BE2C (cell line): ENCODE data around the gene MYH9.

Experiments
- DNase-seq: peaks from one replicate; pipeline ENCODE4 v3.0.0-alpha.2; 2020
- H3K27me3 ChIP-seq: fragments of 250-450 bp; sonication (Bioruptor Pico); 2 replicates; pipeline ENCODE4 v1.5.1; 2020; ENCODE audit warnings: mild to moderate bottlenecking
- H3K36me3 ChIP-seq: fragments of 250-450 bp; sonication (Bioruptor Pico); 2 replicates; pipeline ENCODE4 v1.5.1; 2020; ENCODE audit warnings: mild to moderate bottlenecking
- H3K4me1 ChIP-seq: fragments of 250-450 bp; sonication (Bioruptor Pico); 2 replicates; pipeline ENCODE4 v1.5.1; 2020
- H3K4me3 ChIP-seq: 2 replicates; pipeline ENCODE4 v1.5.1; 2011; ENCODE audit warnings: low read depth, low read length
- H3K9me3 ChIP-seq: fragments of 250-450 bp; sonication (Bioruptor Pico); 2 replicates; pipeline ENCODE4 v1.5.1; 2020
- TF ChIP-seq, protein P1 (sequence below): IDR thresholded peaks from 2 replicates; pipeline ENCODE4 v1.5.1; 2012; ENCODE audit warnings: mild to moderate bottlenecking, low read depth, low read length

Gene MYH9

GRCh38 chr22:36285017-36285416 lies 102.8 kb downstream of the MYH9 start:
- TF ChIP-seq, protein P1, sequence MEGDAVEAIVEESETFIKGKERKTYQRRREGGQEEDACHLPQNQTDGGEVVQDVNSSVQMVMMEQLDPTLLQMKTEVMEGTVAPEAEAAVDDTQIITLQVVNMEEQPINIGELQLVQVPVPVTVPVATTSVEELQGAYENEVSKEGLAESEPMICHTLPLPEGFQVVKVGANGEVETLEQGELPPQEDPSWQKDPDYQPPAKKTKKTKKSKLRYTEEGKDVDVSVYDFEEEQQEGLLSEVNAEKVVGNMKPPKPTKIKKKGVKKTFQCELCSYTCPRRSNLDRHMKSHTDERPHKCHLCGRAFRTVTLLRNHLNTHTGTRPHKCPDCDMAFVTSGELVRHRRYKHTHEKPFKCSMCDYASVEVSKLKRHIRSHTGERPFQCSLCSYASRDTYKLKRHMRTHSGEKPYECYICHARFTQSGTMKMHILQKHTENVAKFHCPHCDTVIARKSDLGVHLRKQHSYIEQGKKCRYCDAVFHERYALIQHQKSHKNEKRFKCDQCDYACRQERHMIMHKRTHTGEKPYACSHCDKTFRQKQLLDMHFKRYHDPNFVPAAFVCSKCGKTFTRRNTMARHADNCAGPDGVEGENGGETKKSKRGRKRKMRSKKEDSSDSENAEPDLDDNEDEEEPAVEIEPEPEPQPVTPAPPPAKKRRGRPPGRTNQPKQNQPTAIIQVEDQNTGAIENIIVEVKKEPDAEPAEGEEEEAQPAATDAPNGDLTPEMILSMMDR: no peak
- DNase-seq: no peak
- Histone ChIP-seq H3K27me3 (no peaks in the 10 kb centered on the region), H3K9me3 (no peaks in the 10 kb centered on the region), H3K4me3 (no peak overlapping the region), H3K4me1 (no peaks in the 10 kb centered on the region), H3K36me3 (peaks cover 61% of the 10 kb centered on the region)

DNA sequence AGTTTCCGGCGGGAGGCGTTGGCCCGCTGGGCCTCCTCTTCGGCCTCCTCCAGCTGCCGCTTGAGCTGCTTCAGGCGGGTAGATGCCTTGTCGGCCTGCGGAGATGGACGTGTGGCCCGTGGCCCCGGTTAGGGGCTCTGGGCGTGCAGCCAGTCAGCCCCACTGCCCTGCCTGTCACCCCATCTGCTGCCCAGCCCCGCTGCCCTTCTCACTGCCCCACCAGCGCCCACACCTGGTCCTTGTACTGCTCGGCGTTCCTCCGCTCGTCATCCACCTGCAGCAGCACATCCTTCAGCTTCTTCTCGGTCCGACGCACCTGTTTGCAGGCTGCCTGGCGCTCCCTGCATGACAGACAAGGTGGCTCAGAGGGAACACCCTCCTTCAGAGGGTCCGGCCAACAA lies 103.6 kb downstream of the MYH9 start:
- H3K36me3 ChIP-seq: peaks cover 59% of the 10 kb centered on the region
- TF ChIP-seq, protein P1: no peak
- H3K4me3 ChIP-seq: no peak overlapping the region
- no peaks in the 10 kb centered on the region for H3K27me3 ChIP-seq
- DNase-seq: no peak
- H3K4me1 ChIP-seq: no peaks in the 10 kb centered on the region
- H3K9me3 ChIP-seq: no peaks in the 10 kb centered on the region

DNA sequence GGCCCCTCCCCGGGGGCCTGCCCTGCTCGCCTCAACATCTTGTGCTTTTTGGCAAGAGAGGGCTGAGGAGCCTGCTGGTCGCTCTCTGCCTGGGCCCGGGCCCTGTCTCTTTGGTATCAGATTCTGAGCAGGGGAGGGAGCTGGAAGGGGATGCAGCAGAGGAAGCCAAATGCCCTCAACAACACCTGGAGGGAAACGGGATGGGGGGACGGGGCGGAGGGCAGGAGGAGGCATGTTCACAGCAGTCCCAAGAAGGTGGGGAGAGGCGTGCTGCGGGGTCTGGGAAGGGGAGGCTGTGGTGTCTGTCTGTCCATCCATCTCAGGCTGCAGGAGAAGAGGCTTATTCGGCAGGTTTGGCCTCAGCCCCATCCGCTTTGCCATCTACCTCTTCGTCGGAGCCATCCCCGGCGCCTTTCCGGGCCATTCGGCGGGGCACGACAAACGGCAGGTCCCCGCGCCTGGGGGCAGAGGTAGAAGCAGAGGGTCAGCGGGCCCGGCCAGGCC lies 105.4 kb downstream of the MYH9 start:
- H3K4me1 ChIP-seq: no peaks in the 10 kb centered on the region
- no peaks in the 10 kb centered on the region for H3K27me3 ChIP-seq
- TF ChIP-seq, protein P1: no peak
- H3K36me3 ChIP-seq: peaks cover 43% of the 10 kb centered on the region
- no peak for DNase-seq
- H3K9me3 ChIP-seq: no peaks in the 10 kb centered on the region
- H3K4me3 ChIP-seq: no peak overlapping the region

GRCh38 chr22:36281781-36282327 lies 105.9 kb downstream of the MYH9 start:
- H3K27me3 ChIP-seq: no peaks in the 10 kb centered on the region
- no peaks in the 10 kb centered on the region for H3K4me1 ChIP-seq
- no peaks in the 10 kb centered on the region for H3K9me3 ChIP-seq
- H3K4me3 ChIP-seq: no peak overlapping the region
- peaks cover 43% of the 10 kb centered on the region for H3K36me3 ChIP-seq
- no peak for DNase-seq
- TF ChIP-seq, protein P1: no peak

DNA sequence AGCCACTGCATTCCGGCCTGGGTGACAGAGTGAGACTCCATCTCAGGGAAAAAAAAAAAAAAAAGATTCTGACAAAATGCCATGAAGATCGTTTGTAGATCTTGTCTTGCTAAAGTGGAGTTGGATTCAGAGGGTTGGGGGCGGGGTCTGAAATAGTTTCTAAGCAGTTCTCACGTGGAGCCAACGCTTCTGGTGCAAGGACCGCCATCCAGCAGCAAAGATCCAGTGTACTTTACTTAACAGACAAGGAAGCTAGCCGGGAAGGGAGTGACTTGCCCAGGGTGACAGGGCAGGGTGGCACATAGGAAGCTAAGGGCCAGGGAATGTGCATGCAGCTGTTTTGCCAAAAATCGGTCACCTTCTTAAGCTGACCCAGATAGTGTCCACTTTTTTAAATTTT lies 107.4 kb downstream of the MYH9 start:
- H3K4me1 ChIP-seq: no peaks in the 10 kb centered on the region
- H3K27me3 ChIP-seq: no peaks in the 10 kb centered on the region
- no peak overlapping the region for H3K4me3 ChIP-seq
- peaks cover 30% of the 10 kb centered on the region for H3K36me3 ChIP-seq
- no peaks in the 10 kb centered on the region for H3K9me3 ChIP-seq
- DNase-seq: no peak
- TF ChIP-seq, protein P1: no peak

GRCh38 chr22:36279219-36279666 lies 108.5 kb downstream of the MYH9 start:
- H3K4me1 ChIP-seq: no peaks in the 10 kb centered on the region
- H3K27me3 ChIP-seq: no peaks in the 10 kb centered on the region
- H3K36me3 ChIP-seq: peaks cover 18% of the 10 kb centered on the region
- H3K4me3 ChIP-seq: no peak overlapping the region
- DNase-seq: no peak
- TF ChIP-seq, protein P1: no peak
- no peaks in the 10 kb centered on the region; the same call in 1 of the 2 replicates for H3K9me3 ChIP-seq
